Measurements from ENCODE around the gene ATAD3C. TPM values are rescaled to one million over a fixed set of nuclear protein-coding genes. Genes with fewer than 3 reads are reported as not detected.

ATAD3C gene
- total and polyA plus RNA-seq, 2 donors (not counting 3 experiments of a cell fraction or from before 2014, with no cell fraction given), result 0.01 TPM; not detected in 1

GRCh38 chr1:1461721-1462317 lies 12.3 kb downstream of the ATAD3C start:
- no peak for TF ChIP-seq POLR2A (IDR thresholded peaks at IDR 0.05; ENCODE audit: low read depth, low read length)
- no peak for TF ChIP-seq POLR2AphosphoS5 (IDR thresholded peaks at IDR 0.05; ENCODE audit: insufficient read depth, low read depth, low read length)
- TF ChIP-seq CTCF (IDR thresholded peaks at IDR 0.05; ENCODE audit: extremely low read depth in 1 of 2, insufficient read depth in 1 of 2, low read depth in 1 of 2, low read length in 2 of 2), result no peak
- TF ChIP-seq JUN (IDR thresholded peaks at IDR 0.05; ENCODE audit: borderline replicate concordance, insufficient read depth, insufficient read length, low read depth), result no peak
- TF ChIP-seq MYC (IDR thresholded peaks at IDR 0.05; ENCODE audit: low read depth, low read length), result no peak
- no peak for TF ChIP-seq FOS (IDR thresholded peaks at IDR 0.05; ENCODE audit: borderline replicate concordance, insufficient read depth, low read length)
- no peak for TF ChIP-seq GATA2 (IDR thresholded peaks at IDR 0.05; ENCODE audit: insufficient read depth, insufficient read length, low read depth, low read length)
- no peak for TF ChIP-seq EZH2 (IDR thresholded peaks at IDR 0.05; ENCODE audit: borderline replicate concordance, low read depth, low read length, severe bottlenecking)
- TF ChIP-seq, protein P1, sequence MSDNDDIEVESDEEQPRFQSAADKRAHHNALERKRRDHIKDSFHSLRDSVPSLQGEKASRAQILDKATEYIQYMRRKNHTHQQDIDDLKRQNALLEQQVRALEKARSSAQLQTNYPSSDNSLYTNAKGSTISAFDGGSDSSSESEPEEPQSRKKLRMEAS (IDR thresholded peaks at IDR 0.05; ENCODE audit: insufficient read depth, insufficient read length), result no peak
- dilution Hi-C loops (cut with MboI; ENCODE audit: extremely low pct_ligation_motif_present, low sequenced_read_pairs) (no loop called here), intact Hi-C loops (cut with micrococcal nuclease) (no loop called here)
- BruUV-seq (replicated peaks), result no TSS peak
- no peaks in the 10 kb centered on the region for H3K9me3 ChIP-seq (replicated peaks; ENCODE audit: control insufficient read depth, insufficient read depth, low read length)
- H3K9ac ChIP-seq (replicated peaks; ENCODE audit: extremely low read depth, insufficient read depth, low read length), result no peak overlapping the region
- H3K27me3 ChIP-seq (ENCODE audit: control insufficient read depth in 2 of 2, insufficient read depth in 2 of 2, low read length in 2 of 2), result no peaks in the 10 kb centered on the region
- no peaks in the 10 kb centered on the region for H4K20me1 ChIP-seq (replicated peaks; ENCODE audit: control insufficient read depth, extremely low read depth, insufficient read depth, low read length)
- POLR2A ChIA-PET, result no interaction called here
- no peaks in the 10 kb centered on the region for H3K4me1 ChIP-seq (ENCODE audit: control insufficient read depth, extremely low read depth, insufficient read depth, low read length)
- DNase-seq (ENCODE audit: low read depth, low spot score) (no peak), FAIRE-seq (no peak)
- no peak overlapping the region for H3K4me3 ChIP-seq (replicated peaks in 1 of 3; ENCODE audit: insufficient read depth in 1 of 3, low read depth in 1 of 3, low read length in 3 of 3)
- no peak overlapping the region for H3K27ac ChIP-seq (ENCODE audit: insufficient read depth, low read depth, low read length)
- H3K36me3 ChIP-seq (ENCODE audit: control insufficient read depth in 2 of 2, extremely low read depth in 1 of 2, insufficient read depth in 2 of 2, low read length in 2 of 2), result no peaks in the 10 kb centered on the region
- H3K9me1 ChIP-seq (replicated peaks; ENCODE audit: control insufficient read depth, extremely low read depth, insufficient read depth, low read length), result no peaks in the 10 kb centered on the region
- H3K79me2 ChIP-seq (ENCODE audit: control insufficient read depth, insufficient read depth, low read length), result no peaks in the 10 kb centered on the region
- no peak overlapping the region for H3K4me2 ChIP-seq (ENCODE audit: insufficient read depth, low read length)
- no peak overlapping the region for H2AFZ ChIP-seq (ENCODE audit: low read depth, low read length)
- CTCF ChIA-PET, result no interaction called here

Data from endothelial cell of umbilical vein (primary cell).